Gastroesophageal sphincter (tissue), 3 donors: ENCODE results near the gene SLC37A1.

Experiments
- CTCF ChIP-seq, 4 experiments: fragments of 200-600 bp in 2 of 4; fragments of 450-650 bp in 2 of 4; sonication (generic) in 1 of 4; IDR thresholded peaks; one replicate each; pipeline ENCODE4 v1.5.1; 2017 to 2019; ENCODE audit warnings: antibody characterized with exemption in 4 of 4, mild to moderate bottlenecking in 2 of 4, moderate library complexity in 2 of 4
- POLR2A ChIP-seq, 2 donors: fragments of 450-650 bp; IDR thresholded peaks; one replicate each; pipeline ENCODE4 v1.6.1; 2017; ENCODE audit warnings: antibody characterized with exemption in 2 of 2, mild to moderate bottlenecking in 2 of 2, moderate library complexity in 1 of 2
- POLR2AphosphoS5 ChIP-seq: sonication (generic); formaldehyde crosslinking; IDR thresholded peaks from one replicate; pipeline ENCODE4 v1.6.1; 2017; ENCODE audit warnings: antibody characterized with exemption

GRCh38 chr21:42612390-42612789 is 98.7 kb downstream of the SLC37A1 start:
- TF ChIP-seq POLR2A (IDR thresholded peaks at IDR 0.05) (no peak), CTCF (IDR thresholded peaks at IDR 0.05) (no peak), POLR2AphosphoS5 (no peak)
